ENCODE data around the gene RPSA.

DNA sequence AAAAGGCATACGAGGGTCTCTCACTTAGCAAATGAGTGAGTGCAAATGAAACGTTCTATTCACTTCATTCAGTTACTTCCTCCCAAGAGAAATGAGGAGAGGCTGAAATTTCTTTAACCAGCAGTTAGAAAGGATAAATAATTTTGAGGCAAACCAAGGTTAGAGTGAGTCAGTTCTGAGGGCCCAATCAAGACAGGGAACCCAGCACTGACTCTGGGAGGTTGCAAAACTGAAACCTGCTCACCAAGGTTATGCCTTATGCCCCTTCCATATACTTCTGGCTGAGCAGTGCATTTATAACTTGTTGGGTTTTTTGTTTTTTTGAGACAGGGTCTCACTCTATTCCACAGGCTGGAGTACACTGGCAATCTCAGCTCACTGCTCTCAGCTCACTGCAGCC lies 4.5 kb upstream of the RPSA start:
- TF ChIP-seq POLR2AphosphoS5 (IDR thresholded peaks at IDR 0.05; ENCODE audit: borderline replicate concordance, low read depth, low read length) (no peak), EZH2 (IDR thresholded peaks at IDR 0.05) (no peak), FOXP2 (optimal IDR thresholded peaks at IDR 0.05; ENCODE audit: control extremely low read depth, extremely low read length, insufficient read depth) (no peak)

All from SK-N-MC (cell line).